HCT116 (cell line): Measurements from ENCODE around the gene RIPK3. TPM values are rescaled to one million over a fixed set of nuclear protein-coding genes. Genes with fewer than 3 reads are reported as not detected.

Experiments used
- ATAC-seq: fragments of 200-7000 bp; cut with Tn5 transposase; 2 replicates; pipeline ENCODE4 v1.9.1; 2020; ENCODE audit warnings: mild to moderate bottlenecking, moderate library complexity
- BruUV-seq: library from RNA; stranded (reverse); fragments of 400-500 nt; replicated peaks from 2 replicates; lab custom pipeline; 2021; lab: Mats Ljungman, UMichigan
- CTCF ChIA-PET: fragments of 300-600 bp; sonication (Branson Sonifier 250); formaldehyde crosslinking; loops from one replicate; lab custom pipeline; 2021; ENCODE audit warnings: antibody characterized with exemption; lab: Charles Lee
- POLR2A ChIA-PET: fragments of 300-600, 350-600 bp; sonication (Branson Sonifier 250); formaldehyde crosslinking; loops from one replicate; lab custom pipeline; 2021; ENCODE audit warnings: antibody characterized with exemption; lab: Charles Lee
- RAD21 ChIA-PET, 2 experiments: fragments of 300-600 bp; sonication (Branson Sonifier 250); formaldehyde crosslinking; loops; one replicate each; lab custom pipeline; 2023; ENCODE audit warnings: low total read pairs in 2 of 2; ENCODE audit not compliant: uncharacterized antibody in 2 of 2, unreplicated experiment in 2 of 2, low non-redundant PET in 1 of 2; lab: Charles Lee
- DNase-seq: peaks from one replicate; pipeline ENCODE4 v3.0.0-alpha.2; 2010; ENCODE audit warnings: low read depth, low spot score
- H2AFZ ChIP-seq: fragments of 200-600 bp; shearing (Covaris generic), sonication (generic); 2 replicates; pipeline ENCODE4 v1.6.1; 2017; ENCODE audit warnings: low read depth, mixed run types, mixed read lengths, antibody characterized with exemption, low read length; ENCODE audit not compliant: poor library complexity, severe bottlenecking
- H3K27ac ChIP-seq: 2 replicates; pipeline ENCODE4 v1.5.1; 2012; ENCODE audit warnings: low read depth, low read length
- H3K27me3 ChIP-seq: fragments of 200-600 bp; sonication (generic); 2 replicates; pipeline ENCODE4 v1.6.1; 2016; ENCODE audit warnings: mixed run types, low read length, mixed read lengths; ENCODE audit not compliant: insufficient read depth
- H3K36me3 ChIP-seq, 2 experiments: fragments of 200-500 bp in 1 of 2; fragments of 200-600 bp in 1 of 2; sonication (Bioruptor generic) in 1 of 2; sonication (generic) in 1 of 2; 2 replicates each; pipeline versions ENCODE4 v1.5.1 to v1.6.1; 2014 to 2016; ENCODE audit warnings: low read length in 2 of 2, inconsistent platforms in 1 of 2, mixed read lengths in 1 of 2, mixed run types in 1 of 2; ENCODE audit not compliant: insufficient read depth in 2 of 2, control insufficient read depth in 1 of 2
- H3K4me1 ChIP-seq, 2 experiments: fragments of 200-600 bp in 1 of 2; sonication (generic) in 1 of 2; 2 replicates each; pipeline versions ENCODE4 v1.5.1 to v1.6.1; 2012 to 2017; ENCODE audit warnings: low read length in 2 of 2, inconsistent platforms in 1 of 2, mild to moderate bottlenecking in 1 of 2, mixed read lengths in 1 of 2, mixed run types in 1 of 2, moderate library complexity in 1 of 2; ENCODE audit not compliant: insufficient read depth in 2 of 2, control insufficient read depth in 1 of 2
- H3K4me2 ChIP-seq: fragments of 200-600 bp; sonication (generic); 2 replicates; pipeline ENCODE4 v1.6.1; 2017; ENCODE audit warnings: mixed run types, low read length, mixed read lengths
- H3K4me3 ChIP-seq, 2 experiments: fragments of 200-600 bp in 1 of 2; sonication (generic) in 1 of 2; replicated peaks in 1 of 2; 2 replicates each; pipeline ENCODE4 v1.5.1; 2011 to 2016; ENCODE audit warnings: low read length in 2 of 2, control low read depth in 1 of 2, low read depth in 1 of 2, mild to moderate bottlenecking in 1 of 2, mixed read lengths in 1 of 2, mixed run types in 1 of 2
- H3K79me2 ChIP-seq: fragments of 200-600 bp; sonication (generic); 2 replicates; pipeline ENCODE4 v1.6.1; 2017; ENCODE audit warnings: mild to moderate bottlenecking, mixed run types, low read length, moderate library complexity, mixed read lengths; ENCODE audit not compliant: insufficient read depth
- H3K9ac ChIP-seq: fragments of 200-600 bp; sonication (generic); 2 replicates; pipeline ENCODE4 v1.6.1; 2016; ENCODE audit warnings: low read length, mixed read lengths
- H3K9me2 ChIP-seq: fragments of 200-600 bp; sonication (generic), shearing (Covaris generic); 2 replicates; pipeline ENCODE4 v1.6.1; 2017; ENCODE audit warnings: mixed run types, mild to moderate bottlenecking, moderate library complexity; ENCODE audit not compliant: insufficient read depth
- H3K9me3 ChIP-seq, 2 experiments: fragments of 200-500 bp in 1 of 2; fragments of 200-600 bp in 1 of 2; sonication (Bioruptor generic) in 1 of 2; sonication (generic) in 1 of 2; 2 replicates each; pipeline ENCODE4 v1.6.1; 2014 to 2017; ENCODE audit warnings: low read length in 2 of 2, mixed read lengths in 2 of 2, inconsistent platforms in 1 of 2, low read depth in 1 of 2, mild to moderate bottlenecking in 1 of 2, mixed run types in 1 of 2, moderate library complexity in 1 of 2; ENCODE audit not compliant: control insufficient read depth in 1 of 2, insufficient read depth in 1 of 2
- H4K20me1 ChIP-seq: fragments of 200-600 bp; sonication (generic), shearing (Covaris generic); 2 replicates; pipeline ENCODE4 v1.6.1; 2017; ENCODE audit warnings: mixed run types, mild to moderate bottlenecking, moderate library complexity; ENCODE audit not compliant: insufficient read depth
- ATF3 ChIP-seq: IDR thresholded peaks from 2 replicates; pipeline ENCODE4 v1.6.1; 2012
- CBX3 ChIP-seq: IDR thresholded peaks from 2 replicates; pipeline ENCODE4 v1.6.1; 2012; ENCODE audit warnings: low read depth
- EGR1 ChIP-seq: IDR thresholded peaks from 2 replicates; pipeline ENCODE4 v1.6.1; 2012; ENCODE audit warnings: low read depth
- ELF1 ChIP-seq: IDR thresholded peaks from 2 replicates; pipeline ENCODE4 v1.6.1; 2012; ENCODE audit warnings: low read depth, borderline replicate concordance
- EZH2 ChIP-seq: fragments of 200-600 bp; sonication (generic); IDR thresholded peaks from 2 replicates; pipeline ENCODE4 v1.6.1; 2017; ENCODE audit warnings: antibody characterized with exemption, mixed run types
- EZH2phosphoT487 ChIP-seq: fragments of 200-600 bp; IDR thresholded peaks from 2 replicates; pipeline ENCODE4 v1.6.1; 2018; ENCODE audit warnings: antibody characterized with exemption, borderline replicate concordance
- JUND ChIP-seq: IDR thresholded peaks from 2 replicates; pipeline ENCODE4 v1.6.1; 2012
- POLR2A ChIP-seq: IDR thresholded peaks from 2 replicates; pipeline ENCODE4 v1.7.0; 2011; ENCODE audit warnings: borderline replicate concordance; ENCODE audit not compliant: insufficient read depth, insufficient read length; ENCODE audit errors: extremely low read depth
- POLR2AphosphoS5 ChIP-seq: IDR thresholded peaks from 2 replicates; pipeline ENCODE4 v1.6.1; 2011; ENCODE audit warnings: mild to moderate bottlenecking, low read depth, low read length, moderate library complexity
- RAD21 ChIP-seq: IDR thresholded peaks from 2 replicates; pipeline ENCODE4 v1.6.1; 2012; ENCODE audit warnings: low read depth, mild to moderate bottlenecking
- REST ChIP-seq: IDR thresholded peaks from 2 replicates; pipeline ENCODE4 v1.6.1; 2012; ENCODE audit warnings: low read depth
- SRF ChIP-seq: IDR thresholded peaks from 2 replicates; pipeline ENCODE4 v1.6.1; 2012; ENCODE audit warnings: low read depth
- YY1 ChIP-seq: IDR thresholded peaks from 2 replicates; pipeline ENCODE4 v1.6.1; 2011; ENCODE audit warnings: low read length, low read depth, moderate library complexity, mild to moderate bottlenecking; ENCODE audit not compliant: insufficient replicate concordance; ENCODE audit errors: extremely low read depth
- ZBTB33 ChIP-seq: IDR thresholded peaks from 2 replicates; pipeline ENCODE4 v1.6.1; 2011; ENCODE audit warnings: mild to moderate bottlenecking, low read length, moderate library complexity; ENCODE audit not compliant: insufficient replicate concordance; ENCODE audit errors: extremely low read depth
- intact Hi-C: fragments of 100-400 bp; cut with micrococcal nuclease; formaldehyde crosslinking; loops from 2 replicates; pipeline ENCODE4 v1.10.0; 2022
- total RNA-seq: library from RNA; stranded (reverse); gene quantifications from one replicate; pipeline ENCODE4 v1.2.1, GENCODE V29; 2021; ENCODE audit not compliant: unreplicated experiment

RIPK3 gene
- total RNA-seq, 1 experiment from 2014 or later: not detected

- Histone ChIP-seq H3K9me3 (no peaks in the 10 kb centered on the region), H3K4me2 (no peak overlapping the region)
- RAD21 ChIA-PET: no interaction called here
- TF ChIP-seq CBX3 (no peak), JUND (no peak), EZH2phosphoT487 (no peak)
- TF ChIP-seq, all 23 proteins: peak for 0
- Histone ChIP-seq H4K20me1 (no peaks in the 10 kb centered on the region), H3K4me1 (peaks cover 0 to 6% of the 10 kb centered on the region in 2 experiments; a peak in 1 of 4 replicates), H2AFZ (no peak overlapping the region), H3K27me3 (no peaks in the 10 kb centered on the region), H3K36me3 (no peaks in the 10 kb centered on the region), H3K9me2 (no peaks in the 10 kb centered on the region), H3K9ac (no peak overlapping the region), H3K4me3 (no peak overlapping the region), H3K27ac (no peak overlapping the region), H3K79me2 (no peaks in the 10 kb centered on the region)
- ATAC-seq (no peak), DNase-seq (no peak)
- intact Hi-C loops: no loop called here
- POLR2A ChIA-PET: no interaction called here
- CTCF ChIA-PET: no interaction called here
- BruUV-seq: no TSS peak
Measured at GRCh38 chr14:24376448-24377070, 36.8 kb upstream of the RIPK3 start.

- no peak for DNase-seq
- ChIA-PET RAD21 (no interaction called here), CTCF (no interaction called here), POLR2A (no interaction called here)
- no peaks in the 10 kb centered on the region for H4K20me1 ChIP-seq
- H3K4me1 ChIP-seq: peaks cover 5 to 12% of the 10 kb centered on the region in 2 experiments
- no peak overlapping the region for H3K4me3 ChIP-seq
- H3K9ac ChIP-seq: no peak overlapping the region
- H2AFZ ChIP-seq: no peak overlapping the region
- H3K79me2 ChIP-seq: no peaks in the 10 kb centered on the region
- no peak overlapping the region for H3K4me2 ChIP-seq
- H3K9me3 ChIP-seq: no peaks in the 10 kb centered on the region
- intact Hi-C loops: no loop called here
- no peaks in the 10 kb centered on the region for H3K36me3 ChIP-seq
- ATAC-seq: no peak
- no peaks in the 10 kb centered on the region for H3K27me3 ChIP-seq
- no peak overlapping the region for H3K27ac ChIP-seq
- BruUV-seq: no TSS peak
- H3K9me2 ChIP-seq: no peaks in the 10 kb centered on the region
- TF ChIP-seq ZBTB33: no peak
- no peak for TF ChIP-seq JUND
- no peak for TF ChIP-seq POLR2AphosphoS5
- TF ChIP-seq EGR1: no peak
- no peak for TF ChIP-seq ATF3
- no peak for TF ChIP-seq ELF1
- no peak for TF ChIP-seq REST
- TF ChIP-seq SRF: no peak
- TF ChIP-seq RAD21: no peak
- no peak for TF ChIP-seq EZH2
- TF ChIP-seq POLR2A: no peak
- no peak for TF ChIP-seq YY1
Measured at GRCh38 chr14:24372701-24373416, 33.1 kb upstream of the RIPK3 start.
